ENCODE data around the gene CAMK2G. TPM values are rescaled to one million over a fixed set of nuclear protein-coding genes. Genes with fewer than 3 reads are reported as not detected.
"Not testable (repeated sequence)": the region's sequence is repeated elsewhere in the genome, so short reads cannot be mapped to it uniquely, and the experiment has no call there.

Gene CAMK2G
- total RNA-seq, 6 experiments from 2014 or later = 8.3 to 10.7 (median 9.4) TPM

GRCh38 chr10:73798927-73799560 lies 75.3 kb downstream of the CAMK2G start:
- Histone ChIP-seq H3K4me3 (no peak overlapping the region), H3K27me3 (no peaks in the 10 kb centered on the region), H3K27ac (no peak overlapping the region), H3K36me3 (peaks cover 3 to 91% (median 46%) of the 10 kb centered on the region in 4 donors), H3K9me3 (no peaks in the 10 kb centered on the region), H3K4me1 (no peaks in the 10 kb centered on the region)
- DNase-seq (peak in 1 of 3 donors; percentile 17), ATAC-seq (peak in 3 of 4 donors; percentile 4 to 28 (median 8))
- TF ChIP-seq CTCF (IDR thresholded peaks at IDR 0.05) = no peak
- TF ChIP-seq POLR2A (IDR thresholded peaks at IDR 0.05) = no peak
- no CpG with 5 or more reads among the region's 10 CpGs for WGBS (ENCODE audit: insufficient coverage, low coverage, low lambda C conversion rate, missing lambda C conversion rate)
- intact Hi-C loops (cut with DNase I) = no loop called here

GRCh38 chr10:73798087-73798486 lies 76.3 kb downstream of the CAMK2G start:
- DNase-seq = peak in 1 of 3 donors; percentile 13

GRCh38 chr10:73797324-73798025 lies 76.9 kb downstream of the CAMK2G start:
- ATAC-seq (no peak), DNase-seq (peak in 1 of 3 donors; percentile 11)
- Histone ChIP-seq H3K4me1 (no peaks in the 10 kb centered on the region), H3K27me3 (no peaks in the 10 kb centered on the region), H3K9me3 (no peaks in the 10 kb centered on the region), H3K4me3 (no peak overlapping the region), H3K36me3 (peaks cover 3 to 98% (median 51%) of the 10 kb centered on the region in 4 donors), H3K27ac (no peak overlapping the region)
- TF ChIP-seq CTCF (IDR thresholded peaks at IDR 0.05) = no peak
- no peak for TF ChIP-seq POLR2A (IDR thresholded peaks at IDR 0.05)
- 90% methylated on average over 11 of the region's 19 CpGs for WGBS (ENCODE audit: insufficient coverage, low coverage, low lambda C conversion rate, missing lambda C conversion rate)
- intact Hi-C loops (cut with DNase I) = no loop called here

More at GRCh38 chr10:73798087-73798486, 76.3 kb downstream of the CAMK2G start:
- H3K4me1 ChIP-seq = no peaks in the 10 kb centered on the region
- H3K36me3 ChIP-seq = peaks cover 3 to 98% (median 51%) of the 10 kb centered on the region in 4 donors
- intact Hi-C loops (cut with DNase I) = no loop called here
- no peaks in the 10 kb centered on the region for H3K9me3 ChIP-seq
- ATAC-seq = no peak
- TF ChIP-seq CTCF (IDR thresholded peaks at IDR 0.05) (no peak), POLR2A (IDR thresholded peaks at IDR 0.05) (no peak)
- no peak overlapping the region for H3K27ac ChIP-seq
- no peaks in the 10 kb centered on the region for H3K27me3 ChIP-seq
- 100% methylated on average over 2 of the region's 6 CpGs for WGBS (ENCODE audit: insufficient coverage, low coverage, low lambda C conversion rate, missing lambda C conversion rate)
- H3K4me3 ChIP-seq = no peak overlapping the region

GRCh38 chr10:73796766-73797165 lies 77.6 kb downstream of the CAMK2G start:
- Histone ChIP-seq H3K4me1 (no peaks in the 10 kb centered on the region), H3K9me3 (no peaks in the 10 kb centered on the region), H3K4me3 (no peak overlapping the region), H3K27me3 (no peaks in the 10 kb centered on the region), H3K27ac (no peak overlapping the region), H3K36me3 (peaks cover 3 to 98% (median 55%) of the 10 kb centered on the region in 4 donors)
- ATAC-seq (no peak), DNase-seq (peak in 1 of 3 donors; percentile 14)
- 90% methylated on average over 2 of the region's 5 CpGs for WGBS (ENCODE audit: insufficient coverage, low coverage, low lambda C conversion rate, missing lambda C conversion rate)
- intact Hi-C loops (cut with DNase I) = no loop called here
- TF ChIP-seq POLR2A (IDR thresholded peaks at IDR 0.05) = no peak
- TF ChIP-seq CTCF (IDR thresholded peaks at IDR 0.05) = no peak

- ATAC-seq; H3K4me3 ChIP-seq; H3K27me3 ChIP-seq; H3K4me1 ChIP-seq; intact Hi-C loops (cut with DNase I); H3K9me3 ChIP-seq; H3K27ac ChIP-seq: not testable (repeated sequence)
- 97% methylated on average over 8 of the region's 8 CpGs for WGBS (ENCODE audit: insufficient coverage, low coverage, low lambda C conversion rate, missing lambda C conversion rate)
- peak in 1 of 3 donors; percentile 2 for DNase-seq
- peaks cover 0 to 98% (median 55%) of the 10 kb centered on the region in 4 donors for H3K36me3 ChIP-seq
These were observed 78.3 kb downstream of the CAMK2G start for GRCh38 chr10:73796035-73796434.

- H3K36me3 ChIP-seq = peaks cover 0 to 100% (median 57%) of the 10 kb centered on the region in 4 donors
- H3K4me3 ChIP-seq; ATAC-seq; intact Hi-C loops (cut with DNase I); H3K27me3 ChIP-seq; H3K9me3 ChIP-seq; H3K27ac ChIP-seq; H3K4me1 ChIP-seq: not testable (repeated sequence)
- WGBS (ENCODE audit: insufficient coverage, low coverage, low lambda C conversion rate, missing lambda C conversion rate) = 87% methylated on average over 6 of the region's 10 CpGs
- DNase-seq = peak in 1 of 3 donors; percentile 7
These were observed 78.9 kb downstream of the CAMK2G start for GRCh38 chr10:73795491-73795890.

Measured in right lobe of liver (tissue), 6 donors.